Thoracic aorta endothelial cell (primary cell): Measurements from ENCODE around the gene SATB1. TPM values are rescaled to one million over a fixed set of nuclear protein-coding genes. Genes with fewer than 3 reads are reported as not detected.

ENCODE experiments used
- total RNA-seq: library from RNA; depleted of rRNA; stranded (reverse); fragments of >200 nt; gene quantifications from 2 replicates; pipeline ENCODE4 v1.2.3, GENCODE V29; 2012

Gene SATB1
- total RNA-seq = 14.5 and 15.7 TPM in 2 replicates

DNA sequence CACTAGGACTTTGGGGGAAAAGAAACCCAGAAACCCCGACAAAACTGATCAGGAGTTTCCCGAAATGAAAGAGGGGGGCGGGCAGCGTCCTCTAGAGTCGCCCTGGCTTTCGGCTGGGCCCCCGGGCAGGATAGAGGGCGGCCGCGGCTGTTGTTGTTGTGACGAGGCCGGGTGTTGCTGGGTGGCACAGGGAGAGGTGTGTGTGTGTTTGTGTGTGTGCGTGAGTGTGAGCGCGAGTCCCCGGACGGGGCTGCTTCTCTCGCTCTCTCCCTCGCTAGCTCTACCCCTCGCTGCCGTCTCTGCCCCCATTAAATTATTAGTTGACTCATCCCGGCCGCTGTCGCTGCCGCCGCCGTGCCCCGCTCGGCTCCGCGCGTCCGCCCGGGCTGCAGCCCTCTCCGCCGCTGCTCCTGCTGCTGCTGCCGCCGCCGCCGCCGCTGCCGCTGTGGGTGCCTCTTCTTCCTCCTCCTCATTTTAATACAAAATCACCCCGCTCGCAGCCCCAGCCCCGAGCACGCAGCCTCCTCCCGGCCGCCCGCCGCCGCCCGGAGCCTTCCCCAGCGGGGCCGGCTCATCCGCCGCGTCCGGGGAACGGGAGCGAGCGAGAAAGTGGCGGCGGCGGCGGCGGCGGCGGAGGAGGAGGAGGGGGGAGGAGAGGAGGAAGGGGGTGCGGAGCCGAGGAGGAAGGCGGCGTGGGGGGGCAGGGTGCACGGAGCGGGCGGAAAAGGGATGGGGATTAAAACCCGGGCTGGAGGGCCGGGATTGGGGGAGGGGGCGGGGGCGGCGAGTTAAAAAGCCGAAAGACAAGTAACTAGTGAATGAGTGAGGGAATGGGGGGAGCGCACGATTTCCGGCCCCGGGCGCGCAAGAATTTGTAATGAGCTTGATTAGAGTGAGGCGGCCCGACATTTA lies at the start of gene SATB1:
SATB1 (minus strand) TSS at position 611 of the 912 bp plus-strand sequence. CDS start 4,372 bp downstream, outside the sequence.

